Heart left ventricle (tissue), 16 donors: ENCODE data around the gene DOCK2. TPM values are rescaled to one million over a fixed set of nuclear protein-coding genes. Genes with fewer than 3 reads are reported as not detected.
"Not testable (repeated sequence)": the region's sequence is repeated elsewhere in the genome, so short reads cannot be mapped to it uniquely, and the experiment has no call there.

Source experiments
- ATAC-seq, 4 donors: fragments of 200-7000 bp; cut with Tn5 transposase; one replicate each; pipeline ENCODE4 v1.9.1; 2020 to 2022; ENCODE audit warnings: moderate library complexity in 4 of 4, mild to moderate bottlenecking in 3 of 4, moderate number of reproducible peaks in 1 of 4
- DNase-seq, 5 donors: peaks; one replicate each; pipeline ENCODE4 v3.0.0-alpha.2; 2020
- H3K27ac ChIP-seq, 12 donors: fragments of 200-600 bp; sonication (generic) in 4 of 12; one replicate each; pipeline versions ENCODE4 v1.5.0 to v1.8.0; 2016 to 2022; ENCODE audit warnings: mild to moderate bottlenecking in 2 of 12
- H3K27me3 ChIP-seq, 9 donors: fragments of 200-600 bp; sonication (generic) in 2 of 9; one replicate each; pipeline versions ENCODE4 v1.5.1 to v1.8.0; 2016 to 2022; ENCODE audit warnings: mild to moderate bottlenecking in 3 of 9
- H3K36me3 ChIP-seq, 9 donors: fragments of 200-600 bp; sonication (generic) in 2 of 9; one replicate each; pipeline versions ENCODE4 v1.5.0 to v1.8.0; 2018 to 2022; ENCODE audit warnings: mild to moderate bottlenecking in 2 of 9
- H3K4me1 ChIP-seq, 12 donors: fragments of 200-600 bp; sonication (generic) in 4 of 12; one replicate each; pipeline versions ENCODE4 v1.5.0 to v1.8.0; 2016 to 2022; ENCODE audit warnings: mild to moderate bottlenecking in 3 of 12
- H3K4me3 ChIP-seq, 12 donors: fragments of 200-600 bp; sonication (generic) in 4 of 12; one replicate each; pipeline versions ENCODE4 v1.5.0 to v1.8.0; 2017 to 2022; ENCODE audit warnings: mild to moderate bottlenecking in 9 of 12, moderate library complexity in 4 of 12
- H3K9me3 ChIP-seq, 12 donors: fragments of 200-600 bp; sonication (generic) in 4 of 12; one replicate each; pipeline versions ENCODE4 v1.5.0 to v1.8.0; 2016 to 2022; ENCODE audit warnings: mild to moderate bottlenecking in 1 of 12
- POLR2A ChIP-seq, 2 donors: fragments of 450-650 bp; IDR thresholded peaks; one replicate each; pipeline ENCODE4 v1.6.1; 2017; ENCODE audit warnings: antibody characterized with exemption in 2 of 2, mild to moderate bottlenecking in 2 of 2, moderate library complexity in 2 of 2
- WGBS, 4 donors: extraction: QIAGEN DNeasy Blood & Tissue Kit in 2 of 4; methylation state at CpG; one replicate each; pipeline versions ENCODE4 v1.1.5 to v1.1.7; 2013 to 2018; 5-methylcytosine and 5-hydroxymethylcytosine counted together
- intact Hi-C, 10 donors: fragments of 100-400 bp; cut with DNase I; formaldehyde crosslinking; loops; one replicate each; pipeline versions ENCODE4 v1.11.1 to v1.14.2; 2022
- polyA plus RNA-seq, 2 donors: library from polyadenylated mRNA; stranded (reverse); fragments of 200-250 nt; gene quantifications; one replicate each; pipeline ENCODE4 v1.2.3, GENCODE V29; 2013
- total RNA-seq, 9 donors: library from RNA; depleted of rRNA in 2 of 9; stranded (reverse); fragments of >200 nt in 2 of 9; fragmentation: NEBNext Ultra II Directional in 3 of 9; extraction: Animal tissue kit (Norgen Biotek cat#: 25700) in 3 of 9; gene quantifications; one replicate each; pipeline versions ENCODE4 v1.1.0 to v1.2.4, GENCODE V29; 2016 to 2023
- TF ChIP-seq, protein P1 (sequence below), 12 donors: fragments of 200-600 bp; sonication (generic) in 4 of 12; IDR thresholded peaks; one replicate each; pipeline versions ENCODE4 v1.5.0 to v1.8.0; 2018 to 2022; ENCODE audit warnings: antibody characterized with exemption in 12 of 12, mild to moderate bottlenecking in 5 of 12
- donor health status: ischemic (EF 13 %, LVEDD 7.1; RV severe dilation, severe dysfunction).
- donor health status: healthy with polysubstance abuse.
- donor health status: DM: no; HTN: yes; CAD: no.
- donor health status: DM: no; HTN: no; CAD: no.
- donor health status: ischemic (EF 25% LVEDD 6.9; RV normal size, moderate dysfunction).
- donor health status: ischemic (EF 25% LVEDD 5.7; RV mildly dilated, moderate dysfunction).
- donor health status: healthy.
- donor health status: DM: yes; HTN: yes; CAD: no.
- donor health status: ischemic (EF 35%, LVEDD 5.7; RV mildly dilated, moderate dysfunction).
- donor health status: nonischemic (EF 11% LVEDD 7.7; RV severe dilation, severe dysfunction).
- donor health status: DM: yes; HTN: yes; CAD: no.
- donor health status: PGD.
- donor health status: ischemic (EF 29% LVEDD 5.4; RV normal size, mild dysfunction).
- donor health status: nonischemic (EF 23%, LVEDD 6.1; RV moderate dilation, normal function).

The DOCK2 gene
- total and polyA plus RNA-seq, 11 donors = 0.80 to 59.5 (median 4.6) TPM

DNA sequence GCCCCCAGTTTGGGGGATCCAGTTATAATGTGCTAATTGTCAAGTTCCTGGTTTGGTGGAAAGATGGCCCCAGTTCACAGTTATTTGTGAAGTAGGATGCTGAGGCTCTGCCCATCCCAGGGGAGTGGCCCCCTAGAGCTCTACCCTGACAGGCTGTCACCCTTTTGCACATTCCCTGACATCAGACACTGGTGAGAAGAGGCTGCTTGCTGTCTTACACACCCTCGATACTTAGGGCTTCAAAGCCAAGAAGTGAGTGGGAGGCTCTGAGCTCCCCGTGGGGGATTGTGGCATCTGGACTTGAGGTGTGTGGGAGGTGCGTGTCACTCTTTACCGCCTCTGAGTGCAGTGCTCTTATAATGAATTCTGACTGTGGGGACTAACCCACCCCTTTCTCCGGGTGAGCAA is 168.5 kb downstream of the DOCK2 start:
- 40 to 61% (median 46%) methylated on average over 5 of the region's 5 CpGs for WGBS, 4 donors
- Histone ChIP-seq H3K4me3 (no peak overlapping the region), H3K9me3 (no peaks in the 10 kb centered on the region), H3K36me3 (peaks cover 0 to 19% (median 0%) of the 10 kb centered on the region in 9 donors), H3K27me3 (no peaks in the 10 kb centered on the region), H3K4me1 (peaks cover 0 to 7% (median 0%) of the 10 kb centered on the region in 12 donors), H3K27ac (no peak overlapping the region)
- intact Hi-C loops = no loop called here
- DNase-seq (peak in 1 of 5 donors; percentile 47), ATAC-seq (peak in 1 of 4 donors; percentile 37)
- TF ChIP-seq POLR2A (IDR thresholded peaks at IDR 0.05) = no peak
- TF ChIP-seq, protein P1, sequence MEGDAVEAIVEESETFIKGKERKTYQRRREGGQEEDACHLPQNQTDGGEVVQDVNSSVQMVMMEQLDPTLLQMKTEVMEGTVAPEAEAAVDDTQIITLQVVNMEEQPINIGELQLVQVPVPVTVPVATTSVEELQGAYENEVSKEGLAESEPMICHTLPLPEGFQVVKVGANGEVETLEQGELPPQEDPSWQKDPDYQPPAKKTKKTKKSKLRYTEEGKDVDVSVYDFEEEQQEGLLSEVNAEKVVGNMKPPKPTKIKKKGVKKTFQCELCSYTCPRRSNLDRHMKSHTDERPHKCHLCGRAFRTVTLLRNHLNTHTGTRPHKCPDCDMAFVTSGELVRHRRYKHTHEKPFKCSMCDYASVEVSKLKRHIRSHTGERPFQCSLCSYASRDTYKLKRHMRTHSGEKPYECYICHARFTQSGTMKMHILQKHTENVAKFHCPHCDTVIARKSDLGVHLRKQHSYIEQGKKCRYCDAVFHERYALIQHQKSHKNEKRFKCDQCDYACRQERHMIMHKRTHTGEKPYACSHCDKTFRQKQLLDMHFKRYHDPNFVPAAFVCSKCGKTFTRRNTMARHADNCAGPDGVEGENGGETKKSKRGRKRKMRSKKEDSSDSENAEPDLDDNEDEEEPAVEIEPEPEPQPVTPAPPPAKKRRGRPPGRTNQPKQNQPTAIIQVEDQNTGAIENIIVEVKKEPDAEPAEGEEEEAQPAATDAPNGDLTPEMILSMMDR (IDR thresholded peaks at IDR 0.05) = no peak

DNA sequence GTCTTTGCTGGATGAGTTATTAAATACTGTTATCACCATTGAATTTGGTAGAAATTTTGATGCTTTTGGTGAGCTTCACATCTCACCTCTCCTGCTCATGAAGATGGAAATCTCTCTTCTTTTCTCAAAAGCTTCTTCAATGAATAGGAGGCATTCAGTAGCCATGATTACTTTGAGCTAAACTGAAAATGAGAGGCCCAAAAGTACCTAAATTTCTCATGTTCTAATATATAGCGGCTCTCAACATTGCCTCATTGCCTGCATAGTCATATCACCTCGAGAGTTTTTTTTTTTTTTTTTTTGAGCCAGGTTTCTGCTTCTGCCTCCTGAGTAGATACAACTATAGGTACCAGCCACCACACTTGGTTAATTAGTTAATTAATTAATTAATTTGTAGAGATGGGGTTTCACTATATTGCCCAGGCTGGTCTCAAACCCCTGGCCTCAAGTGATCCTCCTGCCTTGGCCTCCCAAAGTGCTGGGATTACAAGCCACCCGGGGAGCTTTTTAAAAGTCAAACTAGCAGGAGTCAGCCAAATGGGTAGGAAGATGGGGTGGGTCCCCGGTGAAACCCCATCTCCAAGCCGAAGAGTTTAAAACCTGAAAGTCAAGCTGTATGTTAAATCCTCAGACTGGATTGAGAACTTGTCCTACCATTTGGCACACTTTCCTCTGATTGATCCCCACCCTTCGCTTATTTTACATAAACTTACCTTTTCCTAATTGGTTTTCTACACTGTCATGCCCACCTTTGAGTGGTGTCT is 169.0 kb downstream of the DOCK2 start:
- Histone ChIP-seq H3K9me3 (no peaks in the 10 kb centered on the region), H3K27ac (no peak overlapping the region), H3K4me1 (peaks cover 0 to 7% (median 0%) of the 10 kb centered on the region in 12 donors), H3K27me3 (peaks cover 0 to under 1% (median 0%) of the 10 kb centered on the region in 9 donors), H3K36me3 (peaks cover 0 to 20% (median 0%) of the 10 kb centered on the region in 9 donors), H3K4me3 (no peak overlapping the region)
- WGBS, 4 donors = 83 to 90% (median 86%) methylated on average over 6 of the region's 6 CpGs
- no peak for TF ChIP-seq POLR2A (IDR thresholded peaks at IDR 0.05)
- TF ChIP-seq, protein P1 (IDR thresholded peaks at IDR 0.05) = no peak
- DNase-seq = no peak
- no peak for ATAC-seq
- intact Hi-C loops = no loop called here

DNA sequence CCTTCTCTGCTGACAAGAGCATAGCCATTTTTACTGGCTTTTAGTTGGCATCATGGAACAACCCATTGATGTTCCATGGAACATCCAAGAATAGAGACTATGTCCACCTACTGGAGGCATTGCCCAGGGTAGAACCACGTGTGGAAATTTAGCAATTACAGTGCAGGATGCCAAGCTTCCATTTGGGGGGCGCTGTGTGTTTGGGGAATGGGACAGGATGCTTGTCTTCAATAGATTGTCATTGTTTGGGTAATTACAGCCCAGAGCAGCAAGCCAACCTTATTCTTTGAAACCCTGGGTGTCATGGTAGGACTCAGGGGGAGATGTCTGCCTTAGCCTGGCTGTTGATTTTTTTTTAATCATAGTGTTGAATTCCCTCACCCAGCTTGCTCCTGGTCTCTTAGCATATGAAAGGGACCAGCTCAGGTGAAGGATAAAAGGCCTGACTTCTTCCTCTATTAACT is 171.1 kb downstream of the DOCK2 start:
- intact Hi-C loops = no loop called here
- Histone ChIP-seq H3K4me1 (peaks cover 0 to 7% (median 0%) of the 10 kb centered on the region in 12 donors), H3K9me3 (no peaks in the 10 kb centered on the region), H3K4me3 (no peak overlapping the region), H3K27me3 (peaks cover 0 to 4% (median 0%) of the 10 kb centered on the region in 9 donors), H3K36me3 (peaks cover 0 to 35% (median 0%) of the 10 kb centered on the region in 9 donors), H3K27ac (no peak overlapping the region)
- no peak for ATAC-seq
- TF ChIP-seq, protein P1 (IDR thresholded peaks at IDR 0.05) = no peak
- no peak for TF ChIP-seq POLR2A (IDR thresholded peaks at IDR 0.05)
- WGBS, 4 donors = 32 to 51% (median 42%) methylated on average over 2 of the region's 2 CpGs
- no peak for DNase-seq

DNA sequence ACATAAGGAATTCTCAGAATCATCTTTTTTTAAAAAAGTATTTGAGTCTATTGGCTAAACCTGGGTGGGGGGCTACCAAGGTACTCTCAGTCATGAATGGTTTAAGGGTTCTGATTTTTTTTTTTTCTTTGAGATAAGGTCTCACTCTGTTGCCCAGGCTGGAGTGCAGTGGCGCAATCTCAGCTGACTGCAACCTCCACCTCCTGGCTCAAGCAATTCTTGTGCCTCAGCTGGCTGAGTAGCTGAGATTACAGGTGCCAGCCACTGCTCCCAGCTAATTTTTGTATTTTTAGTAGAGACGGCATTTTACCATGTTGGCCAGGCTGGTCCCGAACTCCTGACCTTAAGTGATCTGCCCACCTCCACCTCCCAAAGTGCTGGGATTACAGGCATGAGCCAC is 171.8 kb downstream of the DOCK2 start:
- H3K9me3 ChIP-seq, H3K4me3 ChIP-seq, intact Hi-C loops, H3K27me3 ChIP-seq, H3K27ac ChIP-seq, ATAC-seq, DNase-seq, H3K4me1 ChIP-seq: not testable (repeated sequence)
- H3K36me3 ChIP-seq = peaks cover 0 to 33% (median 0%) of the 10 kb centered on the region in 9 donors
- 75 to 87% (median 82%) methylated on average over 3 of the region's 3 CpGs for WGBS, 4 donors
